Measurements from ENCODE around the gene HAGHL. TPM values are rescaled to one million over a fixed set of nuclear protein-coding genes. Genes with fewer than 3 reads are reported as not detected.

Gene HAGHL, protein sequence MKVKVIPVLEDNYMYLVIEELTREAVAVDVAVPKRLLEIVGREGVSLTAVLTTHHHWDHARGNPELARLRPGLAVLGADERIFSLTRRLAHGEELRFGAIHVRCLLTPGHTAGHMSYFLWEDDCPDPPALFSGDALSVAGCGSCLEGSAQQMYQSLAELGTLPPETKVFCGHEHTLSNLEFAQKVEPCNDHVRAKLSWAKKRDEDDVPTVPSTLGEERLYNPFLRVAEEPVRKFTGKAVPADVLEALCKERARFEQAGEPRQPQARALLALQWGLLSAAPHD
- total RNA-seq: 13.1 and 14.0 TPM in 2 replicates

DNA sequence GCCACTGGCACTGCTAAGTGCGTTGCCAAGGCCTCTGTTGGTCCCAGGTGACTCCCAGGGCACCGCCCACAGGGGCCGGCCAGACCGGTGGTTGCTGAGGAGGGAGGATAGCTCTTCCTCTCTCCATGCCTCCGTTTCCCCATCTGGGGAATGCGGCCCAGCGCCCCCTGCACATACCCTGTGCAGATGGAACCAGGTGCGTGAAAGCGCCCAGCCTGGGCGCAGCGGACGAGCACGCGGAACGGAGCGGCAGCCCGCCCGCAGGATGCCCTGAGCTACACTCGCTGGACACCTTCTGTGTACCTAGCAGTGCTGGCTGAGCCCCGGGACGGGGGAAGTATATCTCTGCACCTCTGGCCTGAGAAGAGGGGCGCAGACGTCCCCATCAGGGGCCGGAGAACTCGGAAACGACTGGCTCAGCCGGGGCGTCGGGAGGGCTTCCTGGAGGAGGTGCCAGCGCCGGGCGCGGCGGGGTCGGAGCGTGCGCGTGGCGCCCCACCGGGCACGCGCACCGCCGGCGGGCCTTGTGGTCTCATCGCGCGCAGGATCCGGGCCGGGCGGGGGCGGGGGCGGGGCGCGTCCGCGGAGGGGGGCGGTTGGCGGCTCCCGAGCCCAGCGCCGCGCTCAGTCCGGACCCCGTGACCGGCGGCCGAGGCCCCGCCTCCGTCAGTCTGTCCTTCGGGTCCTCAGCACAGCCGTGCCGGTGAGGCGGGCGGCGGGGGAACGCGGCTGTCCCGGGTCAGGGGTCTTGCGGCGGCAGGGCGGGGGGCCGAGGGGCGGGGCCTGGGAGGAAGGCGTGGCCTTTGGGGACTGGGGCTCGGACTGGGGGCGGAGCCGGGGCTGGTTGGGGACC is at the start of gene HAGHL, which contains the start of gene CCDC78:
Gene HAGHL (plus strand): TSS at position 669 of the 853 bp plus-strand sequence. CDS start 404 bp downstream, outside the sequence.
Gene CCDC78 (minus strand): TSS at position 6 of the 853 bp plus-strand sequence. CDS start 76 bp downstream, outside the sequence.

DNA sequence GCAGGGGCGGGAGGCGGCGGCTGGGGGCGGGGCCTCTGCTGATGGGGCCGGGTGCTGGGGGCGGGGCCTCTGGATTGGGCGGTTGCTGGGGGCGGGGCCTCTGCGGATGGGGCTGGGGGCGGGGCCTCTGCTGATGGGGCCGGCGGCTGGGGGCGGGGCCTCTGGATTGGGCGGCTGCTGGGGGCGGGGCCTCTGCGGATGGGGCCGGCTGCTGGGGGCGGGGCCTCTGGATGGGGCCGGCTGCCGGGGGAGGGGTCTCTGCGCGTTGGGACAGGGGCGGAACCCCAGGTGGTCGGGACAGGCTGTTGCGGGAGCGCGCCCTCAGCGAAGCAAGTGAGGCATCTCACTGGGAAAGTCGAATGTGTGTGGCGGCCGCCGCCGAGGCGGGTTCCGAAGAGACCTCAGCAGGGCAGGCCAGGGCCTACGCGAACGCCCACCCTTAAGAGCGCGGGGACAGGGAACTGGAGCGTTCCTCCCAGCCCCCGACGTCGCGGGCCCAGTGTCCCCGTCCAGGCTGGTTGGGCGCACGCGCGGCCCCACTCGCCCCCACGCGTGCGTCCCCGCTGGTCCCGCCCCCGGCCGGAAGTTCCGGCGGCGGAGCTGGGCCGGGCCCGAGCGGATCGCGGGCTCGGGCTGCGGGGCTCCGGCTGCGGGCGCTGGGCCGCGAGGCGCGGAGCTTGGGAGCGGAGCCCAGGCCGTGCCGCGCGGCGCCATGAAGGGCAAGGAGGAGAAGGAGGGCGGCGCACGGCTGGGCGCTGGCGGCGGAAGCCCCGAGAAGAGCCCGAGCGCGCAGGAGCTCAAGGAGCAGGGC is 46.9 kb upstream of the HAGHL start, which contains the start of gene STUB1:
Gene STUB1 (plus strand): TSS at position 597 of the 811 bp plus-strand sequence. CDS start 116 bp downstream, at position 713.

DNA sequence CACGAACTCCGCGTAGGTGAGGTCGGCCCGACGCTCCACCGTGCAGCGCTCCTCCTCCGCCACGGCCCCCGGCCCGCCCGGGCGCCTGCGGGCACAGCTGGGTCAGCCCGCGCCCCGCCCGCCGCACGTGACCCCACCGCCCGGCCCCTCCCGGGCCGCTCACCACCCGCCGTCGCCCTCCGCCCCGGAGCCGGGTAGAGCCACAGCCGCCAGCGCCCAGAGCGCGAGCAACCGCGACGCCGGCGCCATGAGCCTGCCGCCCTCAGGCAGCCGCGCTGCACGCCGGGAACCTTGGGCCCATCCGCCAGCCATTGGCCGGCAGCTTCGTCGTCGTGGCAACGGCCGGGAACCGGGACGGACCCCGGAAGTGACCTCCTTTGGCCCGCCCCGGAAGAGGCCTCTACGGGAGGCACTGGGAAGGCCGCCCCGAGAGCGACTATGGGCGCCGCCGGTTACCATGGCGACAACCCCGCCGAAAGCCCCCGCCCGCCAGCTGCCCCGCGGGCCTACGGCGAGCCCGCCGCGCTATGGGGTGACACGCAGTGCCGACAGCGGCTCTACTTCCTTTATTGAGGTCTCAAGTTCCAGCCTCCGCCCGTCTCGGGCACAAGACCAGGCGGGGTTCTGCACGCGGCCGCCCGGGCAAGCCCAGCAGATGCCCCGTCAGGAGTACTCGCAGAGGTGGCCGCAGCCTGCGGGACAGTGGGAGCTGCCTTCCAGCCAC is 42.7 kb upstream of the HAGHL start, which contains the start of gene JMJD8:
Gene JMJD8 (minus strand): TSS at position 264 of the 724 bp plus-strand sequence. CDS start 15 bp downstream, at position 249.

DNA sequence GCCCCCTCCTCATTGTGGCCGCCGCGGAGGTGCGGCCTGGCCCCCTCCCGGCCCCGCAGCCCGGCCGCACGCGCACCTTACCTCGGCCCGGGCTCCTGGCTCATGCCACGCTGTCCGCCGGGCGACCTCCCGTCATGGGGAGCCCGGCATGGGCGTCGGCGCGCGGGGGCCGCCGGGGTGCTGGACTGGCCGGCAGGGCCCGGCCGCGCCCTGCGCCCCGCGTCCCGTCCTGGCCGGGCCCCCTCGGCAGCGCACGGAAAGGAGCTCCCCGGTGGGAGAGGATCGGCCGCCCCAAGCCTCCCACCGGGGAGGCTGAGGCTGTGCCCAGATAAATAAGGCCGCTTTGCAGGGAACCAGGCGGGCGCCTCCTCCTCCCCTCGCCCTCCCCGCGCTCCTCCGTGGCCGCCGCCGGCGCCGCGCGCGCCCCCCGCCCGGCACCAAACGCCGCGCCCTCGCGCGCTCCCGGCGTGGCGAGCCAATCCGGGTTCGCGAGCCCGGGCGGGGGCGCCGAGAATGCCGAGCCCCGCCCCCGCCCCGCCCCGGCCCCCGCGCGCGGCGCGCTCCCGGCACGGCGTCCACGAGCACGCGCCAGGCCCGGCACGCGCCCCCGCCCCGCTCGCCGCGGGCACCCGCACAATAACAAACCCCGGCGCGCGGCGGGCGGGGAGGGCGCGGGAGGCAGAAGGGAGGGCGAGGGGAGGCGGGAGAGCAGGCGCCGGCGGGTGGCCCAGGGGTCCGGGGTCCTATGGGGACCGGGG is 21.3 kb upstream of the HAGHL start, which contains the start of gene FBXL16:
Gene FBXL16 (minus strand): TSS at position 371 of the 758 bp plus-strand sequence. CDS start 8,396 bp downstream, outside the sequence.

DNA sequence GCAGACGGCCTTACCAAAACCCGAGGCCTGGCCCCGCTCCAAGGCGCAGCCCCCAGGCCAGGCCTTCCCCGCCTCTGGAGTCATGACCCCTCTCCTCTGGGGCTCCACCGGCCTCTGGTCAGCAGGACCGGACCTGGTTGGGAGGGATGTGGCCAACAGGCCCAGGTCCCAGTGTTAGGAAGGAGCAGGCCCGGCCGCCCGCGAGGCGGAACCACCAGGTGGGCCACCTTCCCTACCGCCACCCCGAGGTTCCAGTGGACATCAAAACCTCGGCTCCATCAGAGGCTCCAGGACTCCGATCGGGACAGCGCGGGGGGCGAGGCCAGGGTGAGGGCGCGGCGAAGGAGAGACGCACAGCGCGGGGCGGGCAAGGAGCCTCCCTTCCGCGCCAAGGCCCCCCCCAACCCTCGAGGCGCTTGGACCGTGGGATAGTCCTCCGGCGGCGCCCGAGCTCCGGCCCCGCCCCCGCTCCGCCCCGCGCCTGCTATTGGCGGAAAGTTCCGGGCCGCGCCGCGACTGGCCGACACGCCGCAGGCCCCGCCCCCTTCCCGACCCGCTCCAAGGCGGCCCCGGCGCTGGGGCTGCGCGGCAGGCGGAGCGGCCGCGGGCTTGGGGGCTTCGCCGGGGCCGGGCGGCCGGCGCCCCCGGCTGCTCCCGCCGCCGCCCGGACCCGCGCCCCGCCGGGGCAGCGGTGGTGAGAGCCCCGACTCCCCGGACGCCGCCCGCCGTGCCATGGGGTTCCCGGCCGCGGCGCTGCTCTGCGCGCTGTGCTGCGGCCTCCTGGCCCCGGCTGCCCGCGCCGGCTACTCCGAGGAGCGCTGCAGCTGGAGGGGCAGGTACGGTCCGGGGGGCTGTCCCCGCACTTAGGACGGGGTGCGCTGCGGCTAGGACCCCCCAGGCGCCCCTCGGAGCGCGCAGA is 12.1 kb upstream of the HAGHL start, which contains the start of gene METRN:
Gene METRN (plus strand): TSS at position 561 of the 919 bp plus-strand sequence. CDS start 172 bp downstream, at position 733.

DNA sequence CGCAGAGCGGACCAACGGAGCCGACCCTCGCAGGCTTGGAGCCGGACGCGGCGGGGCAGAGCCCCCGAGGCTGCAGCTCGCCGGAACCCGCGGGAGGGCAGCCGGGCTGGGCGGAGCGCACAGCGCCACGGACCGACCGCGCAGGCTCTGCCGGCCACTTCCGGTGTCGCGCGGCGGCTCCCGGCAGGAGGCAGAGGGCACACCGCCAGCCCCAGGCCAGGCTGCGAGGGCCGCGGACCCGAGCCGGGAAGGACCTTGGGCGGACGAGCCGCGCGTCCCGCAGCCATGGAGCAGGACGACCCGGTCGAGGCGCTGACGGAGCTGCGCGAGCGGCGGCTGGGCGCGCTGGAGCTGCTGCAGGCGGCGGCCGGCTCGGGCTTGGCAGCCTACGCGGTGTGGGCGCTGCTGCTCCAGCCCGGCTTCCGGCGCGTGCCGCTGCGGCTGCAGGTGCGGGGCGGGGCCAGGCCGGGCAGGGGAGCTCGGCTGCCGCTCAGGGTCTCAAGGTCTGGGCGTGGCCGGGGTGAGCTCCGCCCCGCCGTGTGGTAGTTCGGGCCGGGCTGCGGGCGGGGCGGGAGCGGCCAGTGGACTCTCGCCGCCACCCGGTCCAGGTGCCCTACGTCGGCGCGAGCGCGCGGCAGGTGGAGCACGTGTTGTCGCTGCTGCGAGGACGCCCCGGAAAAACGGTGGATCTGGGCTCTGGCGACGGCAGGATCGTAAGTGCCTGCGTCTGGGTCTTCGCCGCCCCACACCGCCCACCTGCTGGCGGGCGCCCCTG is 5.7 kb upstream of the HAGHL start, which contains the start of gene ANTKMT:
Gene ANTKMT (plus strand): TSS at position 157 of the 775 bp plus-strand sequence. CDS start 129 bp downstream, at position 286.

DNA sequence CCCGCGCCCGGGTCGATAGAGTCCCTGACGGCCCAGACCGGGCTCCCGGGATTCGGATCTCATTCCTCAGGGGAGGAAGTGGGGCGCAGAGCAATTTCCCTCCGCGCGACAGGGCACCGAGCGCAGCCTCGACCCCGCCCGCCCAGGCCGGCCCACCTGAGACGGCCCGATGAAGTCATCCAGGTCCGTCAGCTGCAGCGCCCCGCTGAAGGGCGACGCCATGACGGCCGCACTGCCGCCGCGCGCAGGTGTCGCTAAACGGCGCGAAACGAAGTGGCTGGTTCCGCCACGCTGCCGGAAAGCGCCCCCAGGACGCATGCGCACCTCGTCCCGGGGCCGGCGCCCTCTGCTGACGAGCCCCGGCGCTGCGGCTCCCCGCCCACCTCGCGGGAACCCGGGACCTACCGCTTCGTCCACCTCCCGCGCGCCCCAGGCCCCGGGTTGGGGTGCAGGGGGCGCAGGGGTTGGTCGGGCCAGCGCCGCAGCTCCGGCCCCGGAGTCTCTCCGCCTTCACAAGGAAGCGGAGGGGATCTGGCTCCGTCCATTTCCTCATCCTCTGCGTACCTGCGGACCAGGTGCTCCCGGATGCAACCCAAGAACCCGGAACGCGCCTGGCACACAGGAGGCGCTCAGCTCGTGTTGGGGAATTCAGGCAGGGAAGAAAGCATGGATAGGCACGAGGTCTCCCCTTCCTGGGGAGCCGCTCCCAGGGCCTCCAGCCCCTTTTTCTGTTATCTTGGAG is 14.0 kb downstream of the HAGHL start, which contains the start of gene CIAO3:
Gene CIAO3 (minus strand): TSS at position 234 of the 742 bp plus-strand sequence. CDS start 12 bp downstream, at position 222.

DNA sequence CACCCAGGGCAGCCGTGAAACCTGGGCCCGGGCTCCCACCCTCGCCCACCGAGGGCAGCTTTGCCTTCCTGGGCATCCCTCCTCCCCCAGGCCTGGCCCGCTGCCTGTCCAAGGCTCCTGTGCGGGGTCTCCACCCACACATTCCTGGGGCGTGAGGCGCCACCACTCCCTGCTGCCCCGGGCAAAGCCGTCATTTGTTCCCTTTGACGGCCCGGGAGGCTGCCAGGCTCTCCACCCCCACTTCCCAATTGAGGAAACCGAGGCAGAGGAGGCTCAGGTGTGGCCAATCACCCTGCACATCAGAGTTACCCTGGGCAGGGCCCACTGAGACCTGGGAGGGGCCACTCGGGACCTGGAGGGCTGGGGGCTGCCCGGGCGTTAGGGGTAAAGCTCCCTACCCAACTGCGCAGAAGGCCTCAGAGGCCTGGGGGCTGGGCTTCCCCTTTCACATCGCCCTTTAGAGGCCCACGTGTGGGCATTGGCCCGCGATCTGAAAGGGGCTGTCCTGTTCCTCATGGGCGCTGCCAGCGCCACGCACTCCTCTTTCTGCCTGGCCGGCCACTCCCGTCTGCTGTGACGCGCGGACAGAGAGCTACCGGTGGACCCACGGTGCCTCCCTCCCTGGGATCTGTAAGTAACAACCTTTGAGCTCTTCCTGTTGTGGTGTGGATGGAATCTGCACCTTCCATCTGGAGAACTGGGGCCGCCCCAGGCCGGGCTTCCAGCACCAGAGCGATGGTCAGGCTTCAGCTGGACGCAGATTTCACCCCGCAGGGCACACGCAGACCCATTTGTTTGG is 33.8 kb downstream of the HAGHL start, which contains the start of gene MSLN:
Gene MSLN (plus strand): TSS at position 190 of the 799 bp plus-strand sequence. CDS start 1,947 bp downstream, outside the sequence.

Other genes with a start within 250 kb of the HAGHL start
- 32.6 and 39.8 TPM in 2 replicates for gene CAPN15, start 199.4 kb upstream of the HAGHL start, total RNA-seq
- not detected in 2 replicates for gene PRR35, start 166.7 kb upstream of the HAGHL start, total RNA-seq
- 0.50 and 0.59 TPM in 2 replicates for gene NHLRC4, start 160.1 kb upstream of the HAGHL start, total RNA-seq
- gene PIGQ, start 157.1 kb upstream of the HAGHL start, total RNA-seq: 29.1 and 37.9 TPM in 2 replicates
- gene RAB40C, start 137.0 kb upstream of the HAGHL start, total RNA-seq: 18.1 and 22.2 TPM in 2 replicates
- 0.30 and 0.50 TPM in 2 replicates for gene WFIKKN1, start 96.1 kb upstream of the HAGHL start, total RNA-seq
- 209 and 228 TPM in 2 replicates for gene METTL26, start 90.8 kb upstream of the HAGHL start, total RNA-seq
- gene MCRIP2, start 85.3 kb upstream of the HAGHL start, total RNA-seq: 21.4 and 23.2 TPM in 2 replicates
- gene WDR90, start 77.7 kb upstream of the HAGHL start, total RNA-seq: 13.3 and 14.9 TPM in 2 replicates
- gene RHOT2, start 59.0 kb upstream of the HAGHL start, total RNA-seq: 56.0 and 63.4 TPM in 2 replicates
- 0.50 and 1.5 TPM in 2 replicates for gene RHBDL1, start 51.4 kb upstream of the HAGHL start, total RNA-seq
- 213 and 221 TPM in 2 replicates for gene STUB1, start 46.7 kb upstream of the HAGHL start, total RNA-seq
- 58.3 and 69.4 TPM in 2 replicates for gene JMJD8, start 42.8 kb upstream of the HAGHL start, total RNA-seq
- gene WDR24, start 36.7 kb upstream of the HAGHL start, total RNA-seq: 12.3 and 13.2 TPM in 2 replicates
- 0.17 and 0.45 TPM in 2 replicates for gene FBXL16, start 21.3 kb upstream of the HAGHL start, total RNA-seq
- gene METRN, start 12.0 kb upstream of the HAGHL start, total RNA-seq: 49.1 and 68.7 TPM in 2 replicates
- 30.3 and 33.7 TPM in 2 replicates for gene ANTKMT, start 6.0 kb upstream of the HAGHL start, total RNA-seq
- gene CCDC78, start 663 bp upstream of the HAGHL start, total RNA-seq: 0.67 and 1.5 TPM in 2 replicates
- gene CIAO3, start 13.9 kb downstream of the HAGHL start, total RNA-seq: 22.0 and 26.4 TPM in 2 replicates
- under 0.01 TPM in 1 of 2 replicates, not detected in the other for gene MSLN, start 33.6 kb downstream of the HAGHL start, total RNA-seq
- gene RPUSD1, start 61.3 kb downstream of the HAGHL start, total RNA-seq: 29.1 and 36.0 TPM in 2 replicates
- 29.8 and 32.7 TPM in 2 replicates for gene CHTF18, start 61.5 kb downstream of the HAGHL start, total RNA-seq
- not detected in 2 replicates for gene GNG13, start 73.6 kb downstream of the HAGHL start, total RNA-seq
- 15.1 and 16.4 TPM in 2 replicates for gene LMF1, start 243.9 kb downstream of the HAGHL start, total RNA-seq